K562 (cell line): Measurements from ENCODE around the gene WFIKKN1. TPM values are rescaled to one million over a fixed set of nuclear protein-coding genes. Genes with fewer than 3 reads are reported as not detected.
A peak's percentile ranks its signal among the peaks of the same experiment; 100 is the strongest.

Experiments used
- ARNT ChIP-seq, 2 experiments: fragments of 450-650 bp; IDR thresholded peaks; 2 replicates each; pipeline ENCODE4 v1.6.1; 2016; ENCODE audit warnings: mild to moderate bottlenecking in 1 of 2
- CREB1 ChIP-seq, 2 experiments: sonication (generic) in 1 of 2; formaldehyde crosslinking in 1 of 2; IDR thresholded peaks; 2 replicates each; pipeline versions ENCODE4 v1.6.1 to v1.8.0; 2012 to 2022; ENCODE audit warnings: inconsistent platforms in 1 of 2, mild to moderate bottlenecking in 1 of 2, missing genetic modification reagents in 1 of 2, moderate library complexity in 1 of 2
- KLF16 ChIP-seq: IDR thresholded peaks from 2 replicates; pipeline ENCODE4 v1.6.1; 2016; ENCODE audit warnings: antibody characterized with exemption
- MTA1 ChIP-seq: fragments of 450-650 bp; IDR thresholded peaks from 2 replicates; pipeline ENCODE4 v1.6.1; 2017; ENCODE audit warnings: borderline replicate concordance
- SETDB1 ChIP-seq: IDR thresholded peaks from one replicate; pipeline ENCODE4 v1.6.1; 2012; ENCODE audit warnings: low read length, control low read depth, inconsistent platforms
- ZNF408 ChIP-seq: fragments of 250-450 bp; sonication (Bioruptor Pico); IDR thresholded peaks from 2 replicates; pipeline ENCODE4 v1.4.0; 2020; ENCODE audit warnings: low read depth, mild to moderate bottlenecking, moderate library complexity
- polyA plus RNA-seq, 8 experiments: library from polyadenylated mRNA; depleted of rRNA in 4 of 8; stranded (reverse) in 5 of 8; unstranded in 3 of 8; fragments of >200 nt; fragmentation: Nextera tagmentation in 2 of 8; fragmentation: Illumina TruSeq in 1 of 8; extraction: Ambion mirVana in 2 of 8; extraction: Trizol in 1 of 8; gene quantifications; 2 replicates each; pipeline versions ENCODE4 v1.2.1 to v1.2.3, GENCODE V29; 2011 to 2014; ENCODE audit warnings: inconsistent platforms in 1 of 8, missing spikeins in 1 of 8
- total RNA-seq, 7 experiments: library from RNA; depleted of rRNA in 6 of 7; stranded (reverse); fragments of >200 nt in 6 of 7; fragmentation: Illumina TruSeq in 2 of 7; extraction: Trizol in 2 of 7; gene quantifications; 2 replicates each; pipeline versions ENCODE4 v1.2.1 to v1.2.3, GENCODE V29; 2011 to 2021; ENCODE audit warnings: low replicate concordance in 1 of 7
- TF ChIP-seq, protein P1 (sequence below), 2 experiments: fragments of 450-650 bp; formaldehyde crosslinking in 1 of 2; IDR thresholded peaks; 2 replicates each; pipeline versions ENCODE4 v1.4.0 to v1.6.1; 2014 to 2020; ENCODE audit warnings: mild to moderate bottlenecking in 2 of 2, borderline replicate concordance in 1 of 2, low read depth in 1 of 2
- TF ChIP-seq, protein P2 (sequence below): fragments of 250-450 bp; sonication (Bioruptor Pico); IDR thresholded peaks from 2 replicates; pipeline ENCODE4 v1.4.0; 2020; ENCODE audit warnings: mild to moderate bottlenecking, moderate library complexity, borderline replicate concordance
- TF ChIP-seq, protein P3 (sequence below): fragments of 450-650 bp; formaldehyde crosslinking; IDR thresholded peaks from 2 replicates; pipeline ENCODE4 v1.4.0; 2020; ENCODE audit warnings: mild to moderate bottlenecking, moderate library complexity
- TF ChIP-seq, protein P4 (sequence below), 2 experiments: fragments of 200-800 bp in 1 of 2; sonication (Bioruptor generic) in 1 of 2; sonication (generic) in 1 of 2; formaldehyde crosslinking in 1 of 2; IDR thresholded peaks in 1 of 2; conservative IDR thresholded peaks in 1 of 2; 2 replicates each; pipeline versions ENCODE4 v1.5.0 to v1.6.1; 2016 to 2020; ENCODE audit warnings: missing compliant biosample characterization in 1 of 2, missing genetic modification characterization in 1 of 2, missing genetic modification reagents in 1 of 2
- TF ChIP-seq, protein P5 (sequence below): fragments of 250-450 bp; sonication (Bioruptor Pico); IDR thresholded peaks from 2 replicates; pipeline ENCODE4 v1.9.0; 2021; ENCODE audit warnings: mild to moderate bottlenecking

WFIKKN1 gene
- total and polyA plus RNA-seq, 9 of the 15 experiments (the other 6 are each of a cell fraction or from before 2014, with no cell fraction given) = 0.14 to 1.1 (median 0.50) TPM; not detected in 4

DNA sequence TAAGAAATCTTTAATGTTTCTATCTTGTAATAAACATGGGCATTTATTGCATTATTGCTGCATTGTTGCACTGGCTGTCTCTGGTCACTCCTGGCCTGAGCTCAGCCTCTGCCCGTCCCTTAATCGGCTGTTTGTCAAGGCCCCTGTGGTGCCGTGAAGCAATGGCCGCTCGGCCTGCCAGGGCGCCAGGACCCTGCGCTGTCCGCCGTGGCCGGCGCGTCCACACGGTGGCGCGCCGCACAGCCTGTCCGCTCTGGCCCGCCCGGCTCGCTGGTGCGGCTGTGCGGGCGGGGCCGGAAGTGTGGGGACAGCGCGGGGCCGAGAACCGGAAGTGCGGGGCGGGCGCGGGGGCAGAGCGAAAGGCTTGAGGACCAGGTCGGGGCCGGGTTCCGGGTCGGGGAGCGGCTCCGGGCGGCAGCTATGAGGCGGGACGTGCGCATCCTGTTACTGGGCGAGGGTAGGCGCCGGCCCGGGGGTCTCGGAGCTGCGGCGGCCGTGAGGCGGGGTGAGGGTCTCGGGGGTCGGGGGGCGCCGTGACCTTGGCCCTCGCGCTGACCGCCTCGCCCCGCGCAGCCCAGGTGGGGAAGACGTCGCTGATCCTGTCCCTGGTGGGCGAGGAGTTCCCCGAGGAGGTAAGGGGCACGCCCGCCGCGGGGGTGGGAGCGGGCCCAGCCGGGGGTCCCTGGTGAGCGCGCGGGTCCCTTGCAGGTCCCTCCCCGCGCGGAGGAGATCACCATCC lies 37.2 kb downstream of the WFIKKN1 start, which contains the start of gene RHOT2 (continued):
- TF ChIP-seq, protein P1, sequence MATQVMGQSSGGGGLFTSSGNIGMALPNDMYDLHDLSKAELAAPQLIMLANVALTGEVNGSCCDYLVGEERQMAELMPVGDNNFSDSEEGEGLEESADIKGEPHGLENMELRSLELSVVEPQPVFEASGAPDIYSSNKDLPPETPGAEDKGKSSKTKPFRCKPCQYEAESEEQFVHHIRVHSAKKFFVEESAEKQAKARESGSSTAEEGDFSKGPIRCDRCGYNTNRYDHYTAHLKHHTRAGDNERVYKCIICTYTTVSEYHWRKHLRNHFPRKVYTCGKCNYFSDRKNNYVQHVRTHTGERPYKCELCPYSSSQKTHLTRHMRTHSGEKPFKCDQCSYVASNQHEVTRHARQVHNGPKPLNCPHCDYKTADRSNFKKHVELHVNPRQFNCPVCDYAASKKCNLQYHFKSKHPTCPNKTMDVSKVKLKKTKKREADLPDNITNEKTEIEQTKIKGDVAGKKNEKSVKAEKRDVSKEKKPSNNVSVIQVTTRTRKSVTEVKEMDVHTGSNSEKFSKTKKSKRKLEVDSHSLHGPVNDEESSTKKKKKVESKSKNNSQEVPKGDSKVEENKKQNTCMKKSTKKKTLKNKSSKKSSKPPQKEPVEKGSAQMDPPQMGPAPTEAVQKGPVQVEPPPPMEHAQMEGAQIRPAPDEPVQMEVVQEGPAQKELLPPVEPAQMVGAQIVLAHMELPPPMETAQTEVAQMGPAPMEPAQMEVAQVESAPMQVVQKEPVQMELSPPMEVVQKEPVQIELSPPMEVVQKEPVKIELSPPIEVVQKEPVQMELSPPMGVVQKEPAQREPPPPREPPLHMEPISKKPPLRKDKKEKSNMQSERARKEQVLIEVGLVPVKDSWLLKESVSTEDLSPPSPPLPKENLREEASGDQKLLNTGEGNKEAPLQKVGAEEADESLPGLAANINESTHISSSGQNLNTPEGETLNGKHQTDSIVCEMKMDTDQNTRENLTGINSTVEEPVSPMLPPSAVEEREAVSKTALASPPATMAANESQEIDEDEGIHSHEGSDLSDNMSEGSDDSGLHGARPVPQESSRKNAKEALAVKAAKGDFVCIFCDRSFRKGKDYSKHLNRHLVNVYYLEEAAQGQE (IDR thresholded peaks at IDR 0.05; ENCODE audit: borderline replicate concordance) = peak; percentile 62; the same call in 1 of the 2 replicates
- TF ChIP-seq, protein P1 (CRISPR knock-in tag; IDR thresholded peaks at IDR 0.05; ENCODE audit: low read depth) = peak; percentile 78
- TF ChIP-seq, protein P2, sequence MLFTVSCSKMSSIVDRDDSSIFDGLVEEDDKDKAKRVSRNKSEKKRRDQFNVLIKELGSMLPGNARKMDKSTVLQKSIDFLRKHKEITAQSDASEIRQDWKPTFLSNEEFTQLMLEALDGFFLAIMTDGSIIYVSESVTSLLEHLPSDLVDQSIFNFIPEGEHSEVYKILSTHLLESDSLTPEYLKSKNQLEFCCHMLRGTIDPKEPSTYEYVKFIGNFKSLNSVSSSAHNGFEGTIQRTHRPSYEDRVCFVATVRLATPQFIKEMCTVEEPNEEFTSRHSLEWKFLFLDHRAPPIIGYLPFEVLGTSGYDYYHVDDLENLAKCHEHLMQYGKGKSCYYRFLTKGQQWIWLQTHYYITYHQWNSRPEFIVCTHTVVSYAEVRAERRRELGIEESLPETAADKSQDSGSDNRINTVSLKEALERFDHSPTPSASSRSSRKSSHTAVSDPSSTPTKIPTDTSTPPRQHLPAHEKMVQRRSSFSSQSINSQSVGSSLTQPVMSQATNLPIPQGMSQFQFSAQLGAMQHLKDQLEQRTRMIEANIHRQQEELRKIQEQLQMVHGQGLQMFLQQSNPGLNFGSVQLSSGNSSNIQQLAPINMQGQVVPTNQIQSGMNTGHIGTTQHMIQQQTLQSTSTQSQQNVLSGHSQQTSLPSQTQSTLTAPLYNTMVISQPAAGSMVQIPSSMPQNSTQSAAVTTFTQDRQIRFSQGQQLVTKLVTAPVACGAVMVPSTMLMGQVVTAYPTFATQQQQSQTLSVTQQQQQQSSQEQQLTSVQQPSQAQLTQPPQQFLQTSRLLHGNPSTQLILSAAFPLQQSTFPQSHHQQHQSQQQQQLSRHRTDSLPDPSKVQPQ = no peak
- TF ChIP-seq, protein P3, sequence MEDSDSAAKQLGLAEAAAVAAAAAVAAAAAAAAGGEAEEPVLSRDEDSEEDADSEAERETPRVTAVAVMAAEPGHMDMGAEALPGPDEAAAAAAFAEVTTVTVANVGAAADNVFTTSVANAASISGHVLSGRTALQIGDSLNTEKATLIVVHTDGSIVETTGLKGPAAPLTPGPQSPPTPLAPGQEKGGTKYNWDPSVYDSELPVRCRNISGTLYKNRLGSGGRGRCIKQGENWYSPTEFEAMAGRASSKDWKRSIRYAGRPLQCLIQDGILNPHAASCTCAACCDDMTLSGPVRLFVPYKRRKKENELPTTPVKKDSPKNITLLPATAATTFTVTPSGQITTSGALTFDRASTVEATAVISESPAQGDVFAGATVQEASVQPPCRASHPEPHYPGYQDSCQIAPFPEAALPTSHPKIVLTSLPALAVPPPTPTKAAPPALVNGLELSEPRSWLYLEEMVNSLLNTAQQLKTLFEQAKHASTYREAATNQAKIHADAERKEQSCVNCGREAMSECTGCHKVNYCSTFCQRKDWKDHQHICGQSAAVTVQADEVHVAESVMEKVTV (CRISPR knock-in tag) = no peak; the same call in 1 of the 2 replicates
- peak; percentile 62 for TF ChIP-seq CREB1 (IDR thresholded peaks at IDR 0.05)
- peak; percentile 69; the same call in 1 of the 2 replicates for TF ChIP-seq CREB1 (CRISPR knock-in tag; IDR thresholded peaks at IDR 0.05)
- TF ChIP-seq, protein P4, sequence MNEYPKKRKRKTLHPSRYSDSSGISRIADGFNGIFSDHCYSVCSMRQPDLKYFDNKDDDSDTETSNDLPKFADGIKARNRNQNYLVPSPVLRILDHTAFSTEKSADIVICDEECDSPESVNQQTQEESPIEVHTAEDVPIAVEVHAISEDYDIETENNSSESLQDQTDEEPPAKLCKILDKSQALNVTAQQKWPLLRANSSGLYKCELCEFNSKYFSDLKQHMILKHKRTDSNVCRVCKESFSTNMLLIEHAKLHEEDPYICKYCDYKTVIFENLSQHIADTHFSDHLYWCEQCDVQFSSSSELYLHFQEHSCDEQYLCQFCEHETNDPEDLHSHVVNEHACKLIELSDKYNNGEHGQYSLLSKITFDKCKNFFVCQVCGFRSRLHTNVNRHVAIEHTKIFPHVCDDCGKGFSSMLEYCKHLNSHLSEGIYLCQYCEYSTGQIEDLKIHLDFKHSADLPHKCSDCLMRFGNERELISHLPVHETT (CRISPR knock-in tag; conservative IDR thresholded peaks at IDR 0.05 in 1 of 2, IDR thresholded peaks at IDR 0.05 in 1 of 2) = peak in 1 of 2 experiments; percentile 96; a peak in 2 of 4 replicates
- no peak for TF ChIP-seq ZNF408 (CRISPR knock-in tag)
- no peak for TF ChIP-seq ARNT (IDR thresholded peaks at IDR 0.05)
- TF ChIP-seq SETDB1 = no peak
- TF ChIP-seq KLF16 = no peak
- TF ChIP-seq MTA1 = no peak
- TF ChIP-seq, protein P5, sequence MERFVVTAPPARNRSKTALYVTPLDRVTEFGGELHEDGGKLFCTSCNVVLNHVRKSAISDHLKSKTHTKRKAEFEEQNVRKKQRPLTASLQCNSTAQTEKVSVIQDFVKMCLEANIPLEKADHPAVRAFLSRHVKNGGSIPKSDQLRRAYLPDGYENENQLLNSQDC (CRISPR knock-in tag) = no peak
